ENCODE results near the gene SWT1.
"Not testable (repeated sequence)": the region's sequence is repeated elsewhere in the genome, so short reads cannot be mapped to it uniquely, and the experiment has no call there.

SWT1 gene

DNA sequence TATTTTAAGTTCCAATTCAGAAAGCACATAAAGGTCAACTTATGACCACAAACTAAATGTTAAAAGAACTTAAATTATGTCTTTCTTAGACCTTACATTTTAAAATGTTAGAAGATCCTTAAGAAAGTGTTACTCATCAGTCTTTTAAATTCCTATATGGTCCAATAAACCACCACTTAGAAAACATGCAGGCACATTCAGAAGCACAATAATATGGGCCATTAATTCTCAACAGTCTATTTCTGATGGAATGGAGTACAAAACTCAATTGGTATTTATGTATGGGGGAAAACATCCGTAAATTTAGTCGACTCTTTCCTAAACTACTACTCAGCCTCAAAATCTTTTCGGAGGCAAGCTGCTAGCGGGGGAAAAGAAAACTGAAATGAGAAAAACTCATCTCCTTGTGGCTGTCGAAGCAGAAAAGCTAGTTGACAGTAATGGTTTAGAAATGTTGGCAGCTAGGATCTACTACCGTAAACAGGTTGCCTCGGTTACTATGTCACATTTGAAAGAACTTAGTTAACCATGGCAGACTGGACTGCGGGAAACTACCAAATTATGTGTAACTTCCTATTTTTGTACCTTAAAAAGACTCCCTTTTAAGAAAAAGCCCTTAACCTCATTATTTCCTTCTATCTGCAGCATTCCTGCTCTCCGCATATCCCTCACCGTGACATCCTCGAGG lies 1.2 kb upstream of the SWT1 start:
- H3K4me1 Mint-ChIP-seq = peaks cover 48% of the 10 kb centered on the region
- H3K4me3 Mint-ChIP-seq = peak overlapping the region; percentile 88
- no peaks in the 10 kb centered on the region for H3K9me3 Mint-ChIP-seq
- H3K27me3 Mint-ChIP-seq = no peaks in the 10 kb centered on the region
- CTCF ChIA-PET = interaction anchor here (0.9 to 6.9 kb wide), 4 partner anchors 12 to 525 kb away, joined by 3 to 61 read pairs (median 4); no protein-coding TSS in a partner anchor
- DNase-seq = peak; percentile 19
- H3K27ac Mint-ChIP-seq = peak overlapping the region; percentile 96
- peaks cover 12% of the 10 kb centered on the region for H3K36me3 Mint-ChIP-seq

- DNase-seq = no peak
- no peaks in the 10 kb centered on the region for H3K27me3 Mint-ChIP-seq
- CTCF ChIA-PET = interaction anchor here (1.2 to 6.9 kb wide), 2 partner anchors 11 to 159 kb away, joined by 3 to 61 read pairs; no protein-coding TSS in a partner anchor
- H3K4me3 Mint-ChIP-seq = peak overlapping the region; percentile 88
- H3K9me3 Mint-ChIP-seq = no peaks in the 10 kb centered on the region
- H3K4me1 Mint-ChIP-seq = peaks cover 50% of the 10 kb centered on the region
- H3K36me3 Mint-ChIP-seq = peaks cover 9% of the 10 kb centered on the region
- peak overlapping the region; percentile 96 for H3K27ac Mint-ChIP-seq
Observed at GRCh38 chr1:185156288-185156853, 596 bp upstream of the SWT1 start.

DNA sequence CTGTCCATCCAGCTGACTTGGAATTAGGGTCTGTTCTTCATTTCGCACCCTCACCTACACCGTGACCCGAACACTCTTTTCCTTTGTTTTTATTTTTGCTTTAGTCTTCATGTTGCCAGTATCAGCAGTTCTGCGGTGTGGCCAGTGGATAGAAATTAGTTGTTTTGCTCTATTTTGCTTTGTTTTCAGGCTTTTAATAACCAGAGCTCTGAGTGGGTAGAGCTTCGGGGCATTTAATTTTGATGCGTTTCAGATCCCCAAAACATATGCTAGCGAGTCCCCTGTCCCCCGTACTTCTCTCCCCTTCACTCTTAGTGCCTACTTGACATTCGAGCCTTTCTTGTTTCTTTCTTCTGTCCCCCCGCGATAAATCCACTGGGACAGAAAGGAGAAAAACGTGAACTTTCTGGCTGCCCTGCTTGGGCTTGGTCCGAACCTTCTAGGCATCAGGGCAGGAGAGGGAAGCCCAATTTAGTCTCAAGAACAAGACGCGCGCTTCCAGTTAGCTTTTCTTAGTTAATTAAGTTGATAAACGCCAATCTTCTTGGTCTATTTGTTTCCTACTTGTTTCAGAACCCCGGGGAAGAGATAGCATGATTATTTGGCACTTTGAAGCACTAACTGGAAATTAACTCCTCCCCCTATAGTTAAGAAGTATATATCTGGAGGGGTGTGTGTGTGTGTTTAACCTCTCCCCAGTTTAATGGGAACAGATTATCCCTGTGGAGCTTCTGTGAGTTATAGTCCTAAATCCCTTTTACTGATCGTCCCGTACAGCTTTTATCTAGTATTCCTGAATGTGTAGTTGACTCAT lies 839 bp downstream of the SWT1 start:
- Mint-ChIP-seq H3K36me3 (peaks cover 7% of the 10 kb centered on the region), H3K27ac (peak overlapping the region; percentile 96), H3K27me3 (no peaks in the 10 kb centered on the region), H3K4me3 (peak overlapping the region; percentile 88), H3K9me3 (no peaks in the 10 kb centered on the region), H3K4me1 (peaks cover 51% of the 10 kb centered on the region)
- CTCF ChIA-PET = interaction anchor here (0.7 to 6.9 kb wide), 4 partner anchors 10 to 512 kb away, joined by 3 to 61 read pairs (median 4); no protein-coding TSS in a partner anchor
- DNase-seq = no peak

- CTCF ChIA-PET = interaction anchor here (0.7 to 6.9 kb wide), 3 partner anchors 9 to 511 kb away, joined by 3 to 61 read pairs (median 4); no protein-coding TSS in a partner anchor
- no peak overlapping the region for H3K4me3 Mint-ChIP-seq
- peaks cover 3% of the 10 kb centered on the region for H3K36me3 Mint-ChIP-seq
Observed at GRCh38 chr1:185158800-185159199, 1.8 kb downstream of the SWT1 start.

DNA sequence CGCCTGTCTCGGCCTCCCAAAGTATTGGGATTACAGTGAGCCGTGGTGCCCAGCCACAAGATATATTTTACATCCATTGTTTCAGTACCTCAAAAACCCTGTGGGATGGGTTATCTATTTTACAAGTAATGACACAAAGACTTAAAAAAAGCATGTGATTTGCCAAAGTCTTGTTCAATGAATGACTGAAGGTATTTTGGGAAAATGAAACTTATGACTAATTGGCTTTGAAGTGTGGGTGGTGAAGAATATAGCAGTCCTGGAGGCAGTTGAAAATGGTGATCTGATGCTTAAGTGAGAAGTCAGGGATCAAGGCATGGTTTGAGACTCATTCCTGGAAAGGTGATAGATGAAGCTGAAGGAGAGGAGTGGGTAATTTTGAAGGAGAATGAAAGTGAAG lies 3.0 kb downstream of the SWT1 start:
- Mint-ChIP-seq H3K27me3 (no peaks in the 10 kb centered on the region), H3K9me3 (no peaks in the 10 kb centered on the region), H3K27ac (no peak overlapping the region), H3K4me3 (no peak overlapping the region), H3K36me3 (peaks cover 6% of the 10 kb centered on the region), H3K4me1 (peaks cover 39% of the 10 kb centered on the region)
- CTCF ChIA-PET = interaction anchor here (6.9 kb wide), 1 partner anchor 8 kb away, joined by 61 read pairs; no protein-coding TSS in a partner anchor
- DNase-seq = no peak

More at GRCh38 chr1:185158800-185159199, 1.8 kb downstream of the SWT1 start:
- Mint-ChIP-seq H3K27ac (no peak overlapping the region), H3K4me1 (peaks cover 45% of the 10 kb centered on the region), H3K9me3 (no peaks in the 10 kb centered on the region), H3K27me3 (no peaks in the 10 kb centered on the region)
- DNase-seq = no peak

GRCh38 chr1:185162491-185162890 lies 5.5 kb downstream of the SWT1 start:
- Mint-ChIP-seq H3K9me3 (no peaks in the 10 kb centered on the region), H3K4me3 (no peak overlapping the region), H3K4me1 (peaks cover 38% of the 10 kb centered on the region), H3K27ac (no peak overlapping the region), H3K36me3 (peaks cover 6% of the 10 kb centered on the region), H3K27me3 (no peaks in the 10 kb centered on the region)
- CTCF ChIA-PET = interaction anchor here (0.8 kb wide), 1 partner anchor 9 kb away, joined by 3 read pairs; no protein-coding TSS in a partner anchor
- no peak for DNase-seq

GRCh38 chr1:185166106-185166505 lies 9.1 kb downstream of the SWT1 start:
- H3K9me3 Mint-ChIP-seq = no peaks in the 10 kb centered on the region
- no peak overlapping the region for H3K4me3 Mint-ChIP-seq
- no peak for DNase-seq
- CTCF ChIA-PET = interaction anchor here (6.2 kb wide), 1 partner anchor 9 kb away, joined by 61 read pairs; the partner anchor contains the start of genes SWT1 and TRMT1L
- H3K36me3 Mint-ChIP-seq = peaks cover 3% of the 10 kb centered on the region
- no peaks in the 10 kb centered on the region for H3K27me3 Mint-ChIP-seq
- H3K27ac Mint-ChIP-seq = no peak overlapping the region
- peaks cover 24% of the 10 kb centered on the region for H3K4me1 Mint-ChIP-seq

GRCh38 chr1:185170291-185170848 lies 13.4 kb downstream of the SWT1 start:
- Mint-ChIP-seq H3K4me1 (peaks cover 19% of the 10 kb centered on the region), H3K9me3 (no peaks in the 10 kb centered on the region), H3K27ac (peak overlapping the region; percentile 14), H3K27me3 (no peaks in the 10 kb centered on the region), H3K36me3 (peaks cover 5% of the 10 kb centered on the region), H3K4me3 (no peak overlapping the region)
- DNase-seq = peak; percentile 58
- CTCF ChIA-PET = interaction anchor here (0.7 to 6.2 kb wide), 34 partner anchors 9 to 524 kb away, joined by 3 to 61 read pairs (median 4); partner anchors contain the start of genes RNF2, SWT1 and TRMT1L

- CTCF ChIA-PET = interaction anchor here (1.1 kb wide), 1 partner anchor 493 kb away, joined by 3 read pairs; no protein-coding TSS in a partner anchor
- Mint-ChIP-seq H3K27ac (no peak overlapping the region), H3K4me3 (no peak overlapping the region), H3K27me3 (no peaks in the 10 kb centered on the region), H3K4me1 (no peaks in the 10 kb centered on the region), H3K36me3 (peaks cover 7% of the 10 kb centered on the region), H3K9me3 (peaks cover 4% of the 10 kb centered on the region)
- no peak for DNase-seq
Observed at GRCh38 chr1:185193756-185194155, 36.8 kb downstream of the SWT1 start.

- H3K27ac Mint-ChIP-seq, H3K4me1 Mint-ChIP-seq, CTCF ChIA-PET, H3K4me3 Mint-ChIP-seq, H3K9me3 Mint-ChIP-seq, H3K27me3 Mint-ChIP-seq, DNase-seq: not testable (repeated sequence)
- peaks cover 10% of the 10 kb centered on the region for H3K36me3 Mint-ChIP-seq
Observed at GRCh38 chr1:185198712-185199111, 41.7 kb downstream of the SWT1 start.

DNA sequence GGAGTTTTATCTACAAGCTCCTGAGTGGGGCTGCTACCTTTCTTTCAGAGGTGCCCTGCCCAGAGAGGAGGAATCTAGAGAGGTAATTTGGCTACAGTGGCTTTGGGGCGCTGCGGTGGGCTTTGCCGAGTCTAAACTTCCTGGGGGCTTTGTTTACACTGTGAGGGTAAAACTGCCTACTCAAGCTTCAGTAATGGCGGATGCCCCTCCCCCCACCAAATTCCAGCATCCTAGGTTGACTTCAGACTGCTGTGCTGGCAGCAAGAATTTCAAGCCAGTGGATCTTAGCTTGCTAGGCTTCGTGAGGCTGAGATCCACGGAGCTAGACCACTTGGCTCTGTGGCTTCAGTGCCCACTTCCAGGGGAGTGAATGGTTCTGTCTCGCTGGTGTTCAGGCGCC lies 43.9 kb downstream of the SWT1 start:
- peaks cover 7% of the 10 kb centered on the region for H3K36me3 Mint-ChIP-seq
- H3K4me3 Mint-ChIP-seq = no peak overlapping the region
- DNase-seq = no peak
- no peak overlapping the region for H3K27ac Mint-ChIP-seq
- CTCF ChIA-PET = no interaction called here
- H3K9me3 Mint-ChIP-seq = peaks cover 4% of the 10 kb centered on the region
- no peaks in the 10 kb centered on the region for H3K4me1 Mint-ChIP-seq
- no peaks in the 10 kb centered on the region for H3K27me3 Mint-ChIP-seq

GRCh38 chr1:185207170-185207569 lies 50.2 kb downstream of the SWT1 start:
- CTCF ChIA-PET = no interaction called here
- no peak for DNase-seq
- Mint-ChIP-seq H3K27ac (no peak overlapping the region), H3K9me3 (peaks cover 8% of the 10 kb centered on the region), H3K36me3 (peaks cover 7% of the 10 kb centered on the region), H3K4me3 (no peak overlapping the region), H3K4me1 (no peaks in the 10 kb centered on the region), H3K27me3 (no peaks in the 10 kb centered on the region)

- Mint-ChIP-seq H3K27ac (no peak overlapping the region), H3K9me3 (peaks cover 8% of the 10 kb centered on the region), H3K4me3 (no peak overlapping the region), H3K27me3 (no peaks in the 10 kb centered on the region), H3K4me1 (no peaks in the 10 kb centered on the region), H3K36me3 (peaks cover 7% of the 10 kb centered on the region)
- CTCF ChIA-PET = no interaction called here
- DNase-seq = no peak
Observed at GRCh38 chr1:185207980-185208602, 51.1 kb downstream of the SWT1 start.
